Tibial artery (tissue), 4 donors: ENCODE results near the gene ABHD15.

Source experiments
- DNase-seq, 2 donors: peaks; one replicate each; pipeline ENCODE4 v3.0.0-alpha.2; 2019
- H3K27ac ChIP-seq, 2 donors: fragments of 200-600 bp; sonication (generic) in 1 of 2; 1 replicate in 1 of 2; 2 replicates in 1 of 2; pipeline ENCODE4 v1.5.1; 2018 to 2019; ENCODE audit warnings: mild to moderate bottlenecking in 1 of 2
- H3K27me3 ChIP-seq, 2 donors: fragments of 200-600 bp; sonication (generic) in 1 of 2; one replicate each; pipeline versions ENCODE4 v1.5.1 to v1.6.0; 2016 to 2019
- H3K36me3 ChIP-seq, 3 donors: fragments of 200-600 bp; sonication (generic) in 2 of 3; one replicate each; pipeline ENCODE4 v1.5.1; 2016 to 2019; ENCODE audit warnings: mild to moderate bottlenecking in 2 of 3
- H3K4me1 ChIP-seq, 4 donors: fragments of 200-600 bp; sonication (generic) in 2 of 4; 1 replicate in 3 of 4; 2 replicates in 1 of 4; pipeline ENCODE4 v1.5.1; 2016 to 2019
- H3K4me3 ChIP-seq, 2 donors: fragments of 200-600 bp; sonication (generic) in 1 of 2; 1 replicate in 1 of 2; 2 replicates in 1 of 2; pipeline ENCODE4 v1.5.1; 2018 to 2019; ENCODE audit warnings: mild to moderate bottlenecking in 2 of 2
- H3K9me3 ChIP-seq, 3 donors: fragments of 200-600 bp; sonication (generic) in 1 of 3; one replicate each; pipeline ENCODE4 v1.5.1; 2016 to 2019
- intact Hi-C: fragments of 100-400 bp; cut with DNase I; formaldehyde crosslinking; loops from one replicate; pipeline ENCODE4 v1.15.0; 2023; ENCODE audit warnings: low total_unique reads
- TF ChIP-seq, protein P1 (sequence below), 2 experiments: fragments of 200-600 bp in 1 of 2; fragments of 450-650 bp in 1 of 2; IDR thresholded peaks; one replicate each; pipeline ENCODE4 v1.5.1; 2017 to 2019; ENCODE audit warnings: antibody characterized with exemption in 2 of 2, mild to moderate bottlenecking in 1 of 2, moderate library complexity in 1 of 2

The ABHD15 gene

DNA sequence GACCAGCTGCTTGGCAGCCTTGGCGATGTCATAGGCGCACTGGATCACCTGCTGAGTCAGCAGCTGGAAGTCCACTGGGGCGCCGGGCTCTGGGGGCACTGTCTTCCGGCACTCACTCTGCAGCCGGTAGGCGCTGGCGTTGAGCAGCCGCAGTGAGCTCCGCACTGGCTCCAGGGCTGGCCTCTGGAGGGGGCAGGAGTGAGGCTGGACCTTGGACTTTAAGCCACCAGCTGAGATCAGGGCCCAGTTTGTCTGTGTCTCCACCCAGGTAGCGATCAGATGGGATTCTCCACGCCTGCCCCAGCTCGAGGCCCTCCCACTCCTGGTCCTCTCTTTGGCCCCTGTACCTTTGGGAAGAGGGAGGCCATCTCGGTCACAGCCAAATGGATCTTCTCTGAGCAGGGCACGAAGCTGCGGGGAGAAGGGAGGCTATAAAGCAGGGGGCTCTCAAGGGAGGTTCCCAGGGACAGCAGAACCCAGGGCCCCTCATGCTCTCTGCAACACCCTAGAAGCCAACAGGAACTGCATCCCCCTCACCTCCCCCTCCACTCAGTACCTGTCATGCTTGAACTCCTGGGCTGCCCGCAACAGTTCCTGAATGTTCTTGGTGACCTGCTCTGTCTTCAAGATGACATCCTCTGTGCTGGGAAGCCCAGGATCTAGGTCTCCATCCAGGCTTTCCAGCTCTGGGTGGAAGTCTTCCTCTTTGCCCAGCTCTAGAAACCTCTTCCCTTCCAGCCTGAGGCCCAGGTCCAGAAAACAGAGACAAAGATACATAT lies 8.1 kb upstream of the ABHD15 start:
- intact Hi-C loops: loop anchor here (5.0 kb wide), 2 partner anchors 37 to 207 kb away; no protein-coding TSS in a partner anchor
- peak in 1 of 2 donors; percentile 65 for DNase-seq
- no peaks in the 10 kb centered on the region for H3K9me3 ChIP-seq
- H3K4me3 ChIP-seq: no peak overlapping the region
- H3K27me3 ChIP-seq: no peaks in the 10 kb centered on the region
- H3K4me1 ChIP-seq: peaks cover 0 to 47% (median 16%) of the 10 kb centered on the region in 4 donors
- no peak overlapping the region for H3K27ac ChIP-seq
- H3K36me3 ChIP-seq: peaks cover 22 to 73% (median 62%) of the 10 kb centered on the region in 3 donors
- TF ChIP-seq, protein P1, sequence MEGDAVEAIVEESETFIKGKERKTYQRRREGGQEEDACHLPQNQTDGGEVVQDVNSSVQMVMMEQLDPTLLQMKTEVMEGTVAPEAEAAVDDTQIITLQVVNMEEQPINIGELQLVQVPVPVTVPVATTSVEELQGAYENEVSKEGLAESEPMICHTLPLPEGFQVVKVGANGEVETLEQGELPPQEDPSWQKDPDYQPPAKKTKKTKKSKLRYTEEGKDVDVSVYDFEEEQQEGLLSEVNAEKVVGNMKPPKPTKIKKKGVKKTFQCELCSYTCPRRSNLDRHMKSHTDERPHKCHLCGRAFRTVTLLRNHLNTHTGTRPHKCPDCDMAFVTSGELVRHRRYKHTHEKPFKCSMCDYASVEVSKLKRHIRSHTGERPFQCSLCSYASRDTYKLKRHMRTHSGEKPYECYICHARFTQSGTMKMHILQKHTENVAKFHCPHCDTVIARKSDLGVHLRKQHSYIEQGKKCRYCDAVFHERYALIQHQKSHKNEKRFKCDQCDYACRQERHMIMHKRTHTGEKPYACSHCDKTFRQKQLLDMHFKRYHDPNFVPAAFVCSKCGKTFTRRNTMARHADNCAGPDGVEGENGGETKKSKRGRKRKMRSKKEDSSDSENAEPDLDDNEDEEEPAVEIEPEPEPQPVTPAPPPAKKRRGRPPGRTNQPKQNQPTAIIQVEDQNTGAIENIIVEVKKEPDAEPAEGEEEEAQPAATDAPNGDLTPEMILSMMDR (IDR thresholded peaks at IDR 0.05): no peak

GRCh38 chr17:29573871-29574731 lies 7.3 kb upstream of the ABHD15 start:
- intact Hi-C loops: no loop called here
- Histone ChIP-seq H3K9me3 (no peaks in the 10 kb centered on the region), H3K4me1 (peaks cover 0 to 54% (median 23%) of the 10 kb centered on the region in 4 donors), H3K27me3 (no peaks in the 10 kb centered on the region), H3K27ac (no peak overlapping the region), H3K4me3 (no peak overlapping the region), H3K36me3 (peaks cover 22 to 65% (median 54%) of the 10 kb centered on the region in 3 donors)
- TF ChIP-seq, protein P1 (IDR thresholded peaks at IDR 0.05): no peak
- DNase-seq: peak; percentile 18 to 67

DNA sequence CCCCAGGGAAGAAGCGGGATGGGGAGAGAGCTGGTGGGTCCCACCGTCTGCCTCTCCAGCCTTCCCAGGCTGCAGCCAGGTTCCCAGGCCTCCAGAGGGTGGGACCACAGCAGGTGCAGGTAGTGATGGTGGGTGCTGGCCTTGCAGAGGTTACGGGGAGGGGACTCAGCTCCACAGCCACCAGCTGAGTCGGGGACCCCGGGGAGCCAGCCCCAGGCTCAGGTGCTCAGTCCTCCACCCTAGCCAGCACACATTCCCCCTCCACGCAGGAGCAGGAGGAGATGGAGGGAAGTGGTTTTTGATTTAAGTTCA lies 6.7 kb upstream of the ABHD15 start:
- Histone ChIP-seq H3K36me3 (peaks cover 22 to 59% (median 48%) of the 10 kb centered on the region in 3 donors), H3K9me3 (no peaks in the 10 kb centered on the region), H3K4me3 (no peak overlapping the region), H3K27ac (no peak overlapping the region), H3K4me1 (peaks cover 0 to 59% (median 24%) of the 10 kb centered on the region in 4 donors), H3K27me3 (no peaks in the 10 kb centered on the region)
- TF ChIP-seq, protein P1 (IDR thresholded peaks at IDR 0.05): no peak
- peak in 1 of 2 donors; percentile 66 for DNase-seq
- intact Hi-C loops: no loop called here

GRCh38 chr17:29572691-29573557 lies 6.1 kb upstream of the ABHD15 start:
- H3K9me3 ChIP-seq: no peaks in the 10 kb centered on the region
- H3K4me1 ChIP-seq: peaks cover 0 to 55% (median 24%) of the 10 kb centered on the region in 4 donors
- TF ChIP-seq, protein P1 (IDR thresholded peaks at IDR 0.05): peak; percentile 70 to 73
- no peaks in the 10 kb centered on the region for H3K27me3 ChIP-seq
- peak overlapping the region; percentile 40 to 51 for H3K4me3 ChIP-seq
- peaks cover 22 to 53% (median 42%) of the 10 kb centered on the region in 3 donors for H3K36me3 ChIP-seq
- intact Hi-C loops: no loop called here
- DNase-seq: peak in 1 of 2 donors; percentile 77
- peak overlapping the region; percentile 29 to 42 for H3K27ac ChIP-seq
